ENCODE data around the gene TSC22D2.
"Not testable (repeated sequence)": the region's sequence is repeated elsewhere in the genome, so short reads cannot be mapped to it uniquely, and the experiment has no call there.

TSC22D2 gene

GRCh38 chr3:150490277-150490986 is 82.3 kb downstream of the TSC22D2 start:
- DNase-seq, result no peak

GRCh38 chr3:150494411-150494977 is 86.4 kb downstream of the TSC22D2 start:
- no peak for DNase-seq

GRCh38 chr3:150495149-150495548 is 87.1 kb downstream of the TSC22D2 start:
- no peak for DNase-seq

GRCh38 chr3:150495563-150496168 is 87.6 kb downstream of the TSC22D2 start:
- DNase-seq, result no peak

- no peak for DNase-seq
Measured at GRCh38 chr3:150497956-150498355, 89.9 kb downstream of the TSC22D2 start.

GRCh38 chr3:150500960-150501359 is 92.9 kb downstream of the TSC22D2 start:
- DNase-seq, result not testable (repeated sequence)

- no peak for DNase-seq
Measured at GRCh38 chr3:150503402-150504099, 95.5 kb downstream of the TSC22D2 start.

GRCh38 chr3:150504483-150504882 is 96.4 kb downstream of the TSC22D2 start:
- DNase-seq, result no peak

GRCh38 chr3:150508401-150508800 is 100.3 kb downstream of the TSC22D2 start:
- DNase-seq, result no peak

- no peak for DNase-seq
Measured at GRCh38 chr3:150509780-150510179, 101.7 kb downstream of the TSC22D2 start.

- no peak for DNase-seq
Measured at GRCh38 chr3:150511122-150511821, 103.2 kb downstream of the TSC22D2 start.

GRCh38 chr3:150515210-150515609 is 107.1 kb downstream of the TSC22D2 start:
- no peak for DNase-seq
